HG03095 (cell line): ENCODE results near the gene KRTAP20-1.

Experiments
- ATAC-seq: cut with Tn5 transposase; IDR thresholded peaks from one replicate; pipeline ENCODE4 v1.9.1; 2021; ENCODE audit warnings: moderate library complexity; ENCODE audit not compliant: unreplicated experiment

Gene KRTAP20-1

DNA sequence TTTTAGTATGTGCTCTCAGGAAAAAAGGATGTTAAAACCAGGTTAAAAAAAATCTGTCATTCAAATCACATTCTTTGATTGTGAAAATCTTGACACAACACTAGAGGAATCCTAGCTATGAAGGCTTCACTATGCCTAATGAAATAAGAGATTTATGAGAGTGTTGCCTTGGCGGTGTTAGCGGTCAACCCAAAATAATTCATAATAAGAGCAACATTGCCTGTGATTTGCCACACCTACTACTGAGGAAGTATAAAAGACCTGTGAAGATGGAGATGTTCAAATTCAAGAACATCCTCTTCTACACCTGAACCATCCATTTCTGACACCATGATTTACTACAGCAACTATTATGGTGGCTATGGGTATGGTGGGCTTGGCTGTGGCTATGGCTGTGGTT is at the start of gene KRTAP20-1:
KRTAP20-1 (plus strand) TSS at position 301 of the 400 bp plus-strand sequence; CDS start at position 331, 30 bp downstream.
- no peak for ATAC-seq

DNA sequence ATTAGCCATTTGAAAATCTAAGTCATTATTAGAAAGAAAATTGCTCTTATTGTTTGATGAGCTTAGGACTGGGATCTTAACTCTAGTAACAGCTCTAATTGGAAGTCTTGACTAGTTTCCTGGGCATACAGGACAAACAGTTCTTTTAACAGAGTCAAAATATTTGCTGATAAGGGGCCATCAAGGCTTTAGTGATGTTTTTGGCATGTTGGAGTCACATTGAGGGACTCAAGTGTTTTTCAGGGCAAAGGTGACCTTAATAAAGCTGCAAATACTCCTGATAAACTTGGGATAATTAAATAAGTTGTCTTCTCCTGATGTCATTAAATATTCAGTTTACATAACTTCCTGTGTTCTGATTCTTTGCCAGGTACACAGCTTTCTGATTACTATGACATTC is 48.6 kb upstream of the KRTAP20-1 start:
- ATAC-seq = no peak

- ATAC-seq = no peak
These were observed 38.5 kb upstream of the KRTAP20-1 start for GRCh38 chr21:30577766-30578165.

DNA sequence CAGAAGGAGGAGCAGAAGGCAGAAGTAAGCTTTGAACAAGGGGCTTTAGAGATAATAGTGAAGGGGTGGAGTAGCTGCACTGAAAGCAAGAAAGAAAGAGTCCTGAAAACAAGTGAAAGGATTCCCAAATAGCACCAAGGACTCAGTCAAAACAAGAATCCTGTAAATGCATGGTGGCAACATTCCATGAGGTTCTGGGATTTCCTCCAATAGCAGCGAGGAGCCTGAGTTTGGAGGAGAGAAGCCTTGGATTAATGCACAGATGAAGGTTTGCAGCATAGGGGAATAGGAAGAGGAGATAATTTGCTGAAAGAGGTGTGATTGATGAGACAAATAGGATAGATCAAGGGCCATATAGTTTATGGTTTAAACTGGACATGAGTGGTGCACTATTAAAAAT is 36.9 kb upstream of the KRTAP20-1 start:
- ATAC-seq = no peak

GRCh38 chr21:30580132-30580531 is 36.1 kb upstream of the KRTAP20-1 start:
- ATAC-seq = no peak

GRCh38 chr21:30582870-30583269 is 33.4 kb upstream of the KRTAP20-1 start:
- ATAC-seq = no peak

GRCh38 chr21:30590297-30590696 is 25.9 kb upstream of the KRTAP20-1 start, which contains the start of gene KRTAP22-2:
Gene KRTAP22-2, minus strand, starts transcription at chr21:30590397.
- ATAC-seq = no peak

DNA sequence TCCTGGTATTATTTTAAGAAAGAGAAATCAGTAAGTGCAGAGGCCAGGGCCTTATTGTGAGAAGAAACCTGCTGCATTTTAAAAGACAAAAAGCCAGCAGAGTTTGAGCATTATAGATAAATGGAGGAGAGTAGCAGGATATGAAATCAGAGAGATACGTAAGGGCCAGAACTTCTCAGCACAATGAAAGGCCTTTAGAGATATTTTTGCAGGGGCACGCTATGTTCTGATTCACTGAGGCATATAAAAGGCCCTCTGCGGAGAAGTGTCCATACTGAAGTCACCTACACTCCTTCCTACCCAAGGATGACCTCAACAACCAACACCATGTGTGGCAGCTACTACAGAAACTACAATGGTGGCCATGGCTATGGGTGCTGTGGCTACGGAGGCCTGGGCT is 24.1 kb upstream of the KRTAP20-1 start, which contains the start of gene KRTAP6-3:
KRTAP6-3 (plus strand) TSS at position 301 of the 400 bp plus-strand sequence; CDS start at position 307, 6 bp downstream.
- no peak for ATAC-seq

DNA sequence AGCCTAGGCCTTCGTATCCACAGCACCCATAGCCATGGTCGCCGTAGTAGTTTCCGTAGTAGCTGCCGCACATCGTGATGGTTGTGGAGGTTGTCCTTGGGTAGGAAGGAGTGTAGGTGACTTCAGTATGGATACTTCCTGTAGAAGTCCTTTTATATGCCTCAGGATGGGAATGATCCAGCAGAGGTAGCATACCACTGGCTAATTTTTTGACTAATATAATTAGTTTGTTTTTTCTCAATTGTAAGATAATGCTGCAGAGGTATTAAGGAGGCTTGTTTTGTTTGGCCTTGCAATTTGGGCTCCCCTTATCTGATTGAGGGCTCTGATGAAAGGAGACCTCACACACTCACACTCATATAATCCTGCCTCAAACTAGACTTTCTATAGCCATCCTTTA is 17.4 kb upstream of the KRTAP20-1 start, which contains the start of gene KRTAP6-2:
KRTAP6-2 (minus strand) TSS at position 101 of the 400 bp plus-strand sequence; CDS start at position 73, 28 bp downstream.
- no peak for ATAC-seq

- ATAC-seq = no peak
These were observed 15.4 kb upstream of the KRTAP20-1 start, which contains the start of gene KRTAP22-1 for GRCh38 chr21:30600787-30601186. Gene KRTAP22-1, plus strand, starts transcription at chr21:30601087.

GRCh38 chr21:30605968-30606367 is 10.3 kb upstream of the KRTAP20-1 start:
- no peak for ATAC-seq

DNA sequence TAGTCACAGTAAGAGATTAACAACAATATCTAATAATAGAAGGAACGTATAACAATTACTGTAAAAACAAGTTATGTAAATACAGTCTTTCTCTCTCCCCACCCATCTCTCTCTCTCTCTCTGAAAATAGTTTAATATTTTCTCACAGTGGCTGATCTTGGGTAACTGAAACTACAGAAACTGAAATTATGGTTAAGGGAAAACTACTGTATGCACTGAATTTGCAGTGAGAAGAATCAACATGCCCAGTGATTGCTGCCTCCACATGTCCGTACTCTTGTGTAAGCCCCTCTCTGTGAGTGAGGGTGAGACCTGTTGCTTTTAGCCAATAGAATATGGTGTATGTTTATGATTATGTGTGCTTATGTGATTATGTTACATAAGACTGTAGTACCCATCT is 4.1 kb upstream of the KRTAP20-1 start:
- no peak for ATAC-seq

DNA sequence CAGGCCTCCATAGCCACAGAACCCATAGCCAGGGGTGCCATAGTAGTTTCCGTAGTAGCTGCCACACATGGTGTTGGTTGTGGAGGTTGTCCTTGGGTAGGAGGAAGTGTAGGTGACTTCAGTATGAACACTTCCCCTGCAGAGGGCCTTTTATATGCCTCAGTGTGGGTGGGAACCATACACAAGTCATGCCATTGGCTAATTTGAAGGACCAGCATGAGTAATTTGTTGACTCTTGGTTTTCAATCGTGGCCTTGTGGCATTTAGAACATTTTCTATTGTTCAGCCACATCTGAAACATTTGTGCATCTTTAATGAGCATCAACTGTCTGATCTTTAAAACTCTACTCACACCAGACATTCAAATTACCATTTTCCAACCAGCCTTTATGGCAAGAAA is 2.4 kb upstream of the KRTAP20-1 start, which contains the start of gene KRTAP6-1:
KRTAP6-1 (minus strand) TSS at position 95 of the 400 bp plus-strand sequence; CDS start at position 69, 26 bp downstream.
- no peak for ATAC-seq

- ATAC-seq = no peak
These were observed 1.0 kb upstream of the KRTAP20-1 start for GRCh38 chr21:30615199-30615598.

- ATAC-seq = no peak
These were observed 3.9 kb downstream of the KRTAP20-1 start for GRCh38 chr21:30620080-30620479.

DNA sequence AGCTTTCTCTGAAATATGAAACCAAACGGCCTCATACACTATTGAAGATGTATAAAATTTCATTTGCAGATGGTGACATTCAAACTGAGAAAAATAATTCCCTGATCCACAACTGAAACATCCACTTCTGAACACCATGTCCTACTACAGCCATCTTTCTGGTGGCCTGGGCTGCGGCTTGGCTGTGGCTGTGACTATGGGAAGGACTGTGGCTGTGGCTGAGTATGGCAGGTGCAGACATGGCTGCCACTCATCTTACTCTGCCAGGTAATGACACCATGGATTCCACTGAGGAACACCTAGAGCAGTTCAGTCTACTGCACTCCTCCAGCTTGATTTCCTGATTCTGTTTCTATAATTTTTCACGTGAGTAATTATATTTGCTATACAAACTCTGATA is 4.3 kb downstream of the KRTAP20-1 start, which contains the start of gene KRTAP20-4:
KRTAP20-4 (plus strand) TSS at position 106 of the 400 bp plus-strand sequence.
- no peak for ATAC-seq

- ATAC-seq = no peak
These were observed 7.1 kb downstream of the KRTAP20-1 start for GRCh38 chr21:30623362-30623761.

GRCh38 chr21:30625449-30626165 is 9.4 kb downstream of the KRTAP20-1 start:
- no peak for ATAC-seq

GRCh38 chr21:30628109-30628508 is 11.9 kb downstream of the KRTAP20-1 start:
- ATAC-seq = no peak

- no peak for ATAC-seq
These were observed 13.0 kb downstream of the KRTAP20-1 start for GRCh38 chr21:30629200-30629599.

DNA sequence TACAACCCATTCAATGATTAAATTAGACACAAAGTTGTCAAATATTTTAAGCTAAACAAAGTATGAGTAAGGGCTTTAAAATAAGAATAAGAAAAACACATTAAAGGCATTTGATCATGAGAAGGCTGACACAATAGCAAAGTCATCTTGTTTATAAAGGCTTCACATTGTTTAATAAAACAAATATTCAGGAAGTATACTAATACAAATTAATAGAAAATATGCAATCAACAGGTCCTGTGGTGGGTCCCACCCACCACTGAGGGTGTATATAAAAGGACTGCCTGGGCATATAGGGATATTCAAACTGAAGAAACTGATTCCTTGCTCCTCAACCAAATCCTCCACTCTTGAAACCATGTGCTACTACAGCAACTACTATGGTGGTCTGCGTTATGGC is 18.7 kb downstream of the KRTAP20-1 start, which contains the start of gene KRTAP20-2:
KRTAP20-2 (plus strand) TSS at position 301 of the 400 bp plus-strand sequence; CDS start at position 359, 58 bp downstream.
- no peak for ATAC-seq

DNA sequence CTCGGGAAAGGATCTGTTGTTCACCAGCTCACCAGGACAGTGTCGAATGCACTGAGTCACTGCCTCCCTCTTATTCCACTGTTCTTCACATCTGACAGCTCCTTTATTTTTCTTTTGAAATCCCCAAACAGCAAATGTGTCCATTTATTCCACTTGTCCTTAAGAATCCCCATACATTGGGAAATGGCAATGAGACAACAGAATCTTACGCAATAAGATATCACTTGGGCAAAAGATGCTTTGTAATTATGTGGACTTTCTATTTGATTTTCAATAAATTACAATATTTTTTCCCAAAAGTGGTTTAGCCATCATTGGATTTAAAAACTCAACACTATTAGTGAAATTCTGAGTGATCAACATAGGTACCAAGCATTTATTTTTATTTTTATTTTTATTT is 22.5 kb downstream of the KRTAP20-1 start:
- no peak for ATAC-seq
